Epithelial cell of proximal tubule (primary cell): ENCODE measurements around the gene SYT13. TPM values are rescaled to one million over a fixed set of nuclear protein-coding genes. Genes with fewer than 3 reads are reported as not detected.

Experiments used
- DNase-seq: peaks from one replicate; pipeline ENCODE4 v3.0.0-alpha.2; 2011; ENCODE audit warnings: low read depth
- H3K4me3 ChIP-seq: 2 replicates; pipeline ENCODE4 v1.5.1; 2011; ENCODE audit warnings: low read depth, mild to moderate bottlenecking, low read length
- CTCF ChIP-seq: conservative IDR thresholded peaks from 2 replicates; pipeline ENCODE4 v1.5.1; 2012; ENCODE audit warnings: low read depth, mild to moderate bottlenecking, low read length
- total RNA-seq: library from RNA; depleted of rRNA; stranded (reverse); fragments of >200 nt; gene quantifications from 2 replicates; pipeline ENCODE4 v1.2.3, GENCODE V29; 2015

Gene SYT13
- total RNA-seq, 1 donor from 2014 or later = 5.4 TPM

GRCh38 chr11:45262900-45263299, 23.2 kb downstream of the SYT13 start:
- H3K4me3 ChIP-seq = no peak overlapping the region
- DNase-seq = no peak
- TF ChIP-seq CTCF = no peak

- no peak for DNase-seq
- TF ChIP-seq CTCF = no peak
- no peak overlapping the region for H3K4me3 ChIP-seq
Measured at GRCh38 chr11:45260071-45260470, 26.1 kb downstream of the SYT13 start.

GRCh38 chr11:45259592-45259991, 26.5 kb downstream of the SYT13 start:
- H3K4me3 ChIP-seq = no peak overlapping the region
- DNase-seq = peak; percentile 87
- no peak for TF ChIP-seq CTCF

GRCh38 chr11:45258982-45259530, 27.1 kb downstream of the SYT13 start:
- no peak for DNase-seq
- no peak for TF ChIP-seq CTCF
- no peak overlapping the region for H3K4me3 ChIP-seq

GRCh38 chr11:45254070-45254469, 32.1 kb downstream of the SYT13 start:
- no peak overlapping the region for H3K4me3 ChIP-seq
- no peak for TF ChIP-seq CTCF
- no peak for DNase-seq

- DNase-seq = no peak
- TF ChIP-seq CTCF = no peak
- H3K4me3 ChIP-seq = no peak overlapping the region
Measured at GRCh38 chr11:45253640-45254039, 32.5 kb downstream of the SYT13 start.

GRCh38 chr11:45252877-45253276, 33.3 kb downstream of the SYT13 start:
- no peak for TF ChIP-seq CTCF
- DNase-seq = no peak
- H3K4me3 ChIP-seq = no peak overlapping the region
